Measurements from ENCODE around the gene GIMAP4.

- no peak for TF ChIP-seq CTCF (IDR thresholded peaks at IDR 0.05)
- no peak for TF ChIP-seq EZH2 (IDR thresholded peaks at IDR 0.05; ENCODE audit: borderline replicate concordance, insufficient read depth, low read depth, low read length, poor library complexity, severe bottlenecking)
Observed at GRCh38 chr7:150564006-150564405, 3.2 kb upstream of the GIMAP4 start.
